HL-60 (cell line): ENCODE results near the gene PEX13.

Experiments used
- DNase-seq, 2 experiments: peaks; one replicate each; pipeline ENCODE4 v3.0.0-alpha.2; 2010 to 2020; ENCODE audit warnings: low read depth in 1 of 2, low spot score in 1 of 2
- H3K27ac ChIP-seq: fragments of 250-450 bp; sonication (Bioruptor Pico); replicated peaks from 2 replicates; pipeline ENCODE4 v1.5.1; 2020; ENCODE audit warnings: mild to moderate bottlenecking, moderate library complexity
- H3K27me3 ChIP-seq: fragments of 250-450 bp; sonication (Bioruptor Pico); 2 replicates; pipeline ENCODE4 v1.5.1; 2021; ENCODE audit warnings: mild to moderate bottlenecking, moderate library complexity; ENCODE audit not compliant: insufficient read depth, poor library complexity, severe bottlenecking
- H3K4me3 ChIP-seq: replicated peaks from 2 replicates; pipeline ENCODE4 v1.5.1; 2011; ENCODE audit warnings: mild to moderate bottlenecking, control low read depth, low read length; ENCODE audit not compliant: insufficient read depth
- GABPA ChIP-seq: IDR thresholded peaks from 2 replicates; pipeline ENCODE4 v1.6.1; 2012; ENCODE audit warnings: low read depth
- POLR2AphosphoS5 ChIP-seq: IDR thresholded peaks from 2 replicates; pipeline ENCODE4 v1.6.1; 2012; ENCODE audit warnings: low read depth
- SPI1 ChIP-seq: IDR thresholded peaks from 2 replicates; pipeline ENCODE4 v1.6.1; 2012; ENCODE audit warnings: low read depth, mild to moderate bottlenecking, borderline replicate concordance
- TF ChIP-seq, protein P1 (sequence below): IDR thresholded peaks from 2 replicates; pipeline ENCODE4 v1.6.1; 2012; ENCODE audit warnings: low read depth; ENCODE audit not compliant: insufficient replicate concordance
- TF ChIP-seq, protein P2 (sequence below): IDR thresholded peaks from one replicate; pipeline ENCODE4 v1.5.1; 2011; ENCODE audit warnings: low read length, control low read depth, inconsistent platforms; ENCODE audit not compliant: insufficient read depth

The PEX13 gene

DNA sequence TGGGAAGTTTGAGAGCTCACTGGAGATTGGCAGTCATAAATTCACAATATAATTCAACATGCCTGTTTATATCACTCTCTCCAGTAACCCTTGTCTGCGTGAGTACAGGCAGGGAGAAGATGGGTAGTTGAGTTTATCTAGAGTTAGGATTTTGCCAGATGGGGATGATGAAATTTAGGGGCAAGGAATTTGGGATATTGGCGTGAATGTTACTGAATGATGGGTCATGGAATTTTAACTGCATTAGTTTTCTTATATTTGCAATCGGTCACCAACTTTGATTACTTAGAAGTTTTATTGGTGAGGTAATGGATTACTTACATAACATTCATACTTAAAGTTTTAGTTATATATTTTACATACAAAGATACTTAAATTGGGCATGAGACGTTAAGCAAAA is 83.3 kb downstream of the PEX13 start:
- H3K27ac ChIP-seq: no peak overlapping the region
- TF ChIP-seq, protein P1, sequence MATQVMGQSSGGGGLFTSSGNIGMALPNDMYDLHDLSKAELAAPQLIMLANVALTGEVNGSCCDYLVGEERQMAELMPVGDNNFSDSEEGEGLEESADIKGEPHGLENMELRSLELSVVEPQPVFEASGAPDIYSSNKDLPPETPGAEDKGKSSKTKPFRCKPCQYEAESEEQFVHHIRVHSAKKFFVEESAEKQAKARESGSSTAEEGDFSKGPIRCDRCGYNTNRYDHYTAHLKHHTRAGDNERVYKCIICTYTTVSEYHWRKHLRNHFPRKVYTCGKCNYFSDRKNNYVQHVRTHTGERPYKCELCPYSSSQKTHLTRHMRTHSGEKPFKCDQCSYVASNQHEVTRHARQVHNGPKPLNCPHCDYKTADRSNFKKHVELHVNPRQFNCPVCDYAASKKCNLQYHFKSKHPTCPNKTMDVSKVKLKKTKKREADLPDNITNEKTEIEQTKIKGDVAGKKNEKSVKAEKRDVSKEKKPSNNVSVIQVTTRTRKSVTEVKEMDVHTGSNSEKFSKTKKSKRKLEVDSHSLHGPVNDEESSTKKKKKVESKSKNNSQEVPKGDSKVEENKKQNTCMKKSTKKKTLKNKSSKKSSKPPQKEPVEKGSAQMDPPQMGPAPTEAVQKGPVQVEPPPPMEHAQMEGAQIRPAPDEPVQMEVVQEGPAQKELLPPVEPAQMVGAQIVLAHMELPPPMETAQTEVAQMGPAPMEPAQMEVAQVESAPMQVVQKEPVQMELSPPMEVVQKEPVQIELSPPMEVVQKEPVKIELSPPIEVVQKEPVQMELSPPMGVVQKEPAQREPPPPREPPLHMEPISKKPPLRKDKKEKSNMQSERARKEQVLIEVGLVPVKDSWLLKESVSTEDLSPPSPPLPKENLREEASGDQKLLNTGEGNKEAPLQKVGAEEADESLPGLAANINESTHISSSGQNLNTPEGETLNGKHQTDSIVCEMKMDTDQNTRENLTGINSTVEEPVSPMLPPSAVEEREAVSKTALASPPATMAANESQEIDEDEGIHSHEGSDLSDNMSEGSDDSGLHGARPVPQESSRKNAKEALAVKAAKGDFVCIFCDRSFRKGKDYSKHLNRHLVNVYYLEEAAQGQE: no peak
- TF ChIP-seq SPI1: no peak
- TF ChIP-seq POLR2AphosphoS5: no peak
- TF ChIP-seq, protein P2, sequence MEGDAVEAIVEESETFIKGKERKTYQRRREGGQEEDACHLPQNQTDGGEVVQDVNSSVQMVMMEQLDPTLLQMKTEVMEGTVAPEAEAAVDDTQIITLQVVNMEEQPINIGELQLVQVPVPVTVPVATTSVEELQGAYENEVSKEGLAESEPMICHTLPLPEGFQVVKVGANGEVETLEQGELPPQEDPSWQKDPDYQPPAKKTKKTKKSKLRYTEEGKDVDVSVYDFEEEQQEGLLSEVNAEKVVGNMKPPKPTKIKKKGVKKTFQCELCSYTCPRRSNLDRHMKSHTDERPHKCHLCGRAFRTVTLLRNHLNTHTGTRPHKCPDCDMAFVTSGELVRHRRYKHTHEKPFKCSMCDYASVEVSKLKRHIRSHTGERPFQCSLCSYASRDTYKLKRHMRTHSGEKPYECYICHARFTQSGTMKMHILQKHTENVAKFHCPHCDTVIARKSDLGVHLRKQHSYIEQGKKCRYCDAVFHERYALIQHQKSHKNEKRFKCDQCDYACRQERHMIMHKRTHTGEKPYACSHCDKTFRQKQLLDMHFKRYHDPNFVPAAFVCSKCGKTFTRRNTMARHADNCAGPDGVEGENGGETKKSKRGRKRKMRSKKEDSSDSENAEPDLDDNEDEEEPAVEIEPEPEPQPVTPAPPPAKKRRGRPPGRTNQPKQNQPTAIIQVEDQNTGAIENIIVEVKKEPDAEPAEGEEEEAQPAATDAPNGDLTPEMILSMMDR: no peak
- no peak for TF ChIP-seq GABPA
- no peak for DNase-seq

More for the DNA sequence above, 83.3 kb downstream of the PEX13 start:
- no peak overlapping the region for H3K4me3 ChIP-seq
- no peaks in the 10 kb centered on the region for H3K27me3 ChIP-seq
